ENCODE measurements around the gene PEF1.

PEF1 gene

GRCh38 chr1:31581821-31582810, 62.6 kb downstream of the PEF1 start:
- no peak for DNase-seq

DNA sequence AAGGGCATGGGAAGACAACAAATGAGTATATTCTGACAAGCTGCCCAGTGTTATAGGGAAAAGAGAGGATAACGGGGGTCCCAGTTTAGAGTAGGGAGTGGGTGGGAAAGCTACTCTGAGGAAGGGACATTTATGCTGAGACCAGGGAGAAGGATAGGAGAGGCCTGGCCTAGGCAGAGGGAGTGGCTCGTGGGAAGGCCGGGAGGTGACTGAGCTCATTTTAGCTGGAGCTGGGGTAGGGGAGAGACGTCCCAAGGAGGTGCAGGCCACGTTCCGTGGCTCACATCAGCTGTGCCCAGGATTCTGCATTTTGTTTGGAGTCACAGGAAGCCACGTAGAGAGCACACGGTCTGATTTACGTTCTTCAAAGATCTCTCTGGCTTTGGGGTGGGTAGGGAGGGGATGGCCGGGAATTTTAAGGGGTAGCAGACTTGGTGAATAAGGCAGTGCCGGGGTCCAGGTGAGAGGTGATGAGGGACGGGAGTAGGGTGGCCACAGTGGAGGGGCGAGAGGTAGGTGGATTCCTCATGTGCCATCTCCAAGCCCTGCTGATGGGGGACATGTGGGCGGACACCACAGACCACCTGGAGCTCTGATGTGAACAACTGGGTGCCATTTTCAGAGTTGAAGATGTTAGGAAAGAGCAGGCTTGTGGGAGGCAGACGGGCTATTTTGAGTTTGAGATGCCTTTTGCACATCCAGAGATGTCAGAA, 63.6 kb downstream of the PEF1 start:
- DNase-seq = no peak

DNA sequence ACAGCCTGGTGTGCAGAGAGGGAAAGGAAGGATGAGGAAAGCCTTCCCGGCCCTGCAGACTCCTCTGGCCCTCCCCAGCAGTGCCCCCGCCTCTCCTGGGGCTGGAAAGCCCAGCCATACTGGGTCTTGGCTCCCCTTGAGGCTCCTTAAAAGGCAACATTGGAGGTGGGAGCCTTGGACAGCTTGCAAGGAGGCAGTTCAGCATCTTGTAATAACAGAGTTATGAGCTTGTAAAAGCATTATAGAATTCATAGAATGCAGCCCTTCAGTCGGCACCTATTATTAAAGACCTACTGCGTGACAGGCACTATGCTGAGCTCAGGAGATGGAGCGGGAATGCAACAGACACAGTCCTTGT, 64.2 kb downstream of the PEF1 start:
- no peak for DNase-seq
